ENCODE results near the gene ANO10.
"Not testable (repeated sequence)": the region's sequence is repeated elsewhere in the genome, so short reads cannot be mapped to it uniquely, and the experiment has no call there.

ANO10 gene

DNA sequence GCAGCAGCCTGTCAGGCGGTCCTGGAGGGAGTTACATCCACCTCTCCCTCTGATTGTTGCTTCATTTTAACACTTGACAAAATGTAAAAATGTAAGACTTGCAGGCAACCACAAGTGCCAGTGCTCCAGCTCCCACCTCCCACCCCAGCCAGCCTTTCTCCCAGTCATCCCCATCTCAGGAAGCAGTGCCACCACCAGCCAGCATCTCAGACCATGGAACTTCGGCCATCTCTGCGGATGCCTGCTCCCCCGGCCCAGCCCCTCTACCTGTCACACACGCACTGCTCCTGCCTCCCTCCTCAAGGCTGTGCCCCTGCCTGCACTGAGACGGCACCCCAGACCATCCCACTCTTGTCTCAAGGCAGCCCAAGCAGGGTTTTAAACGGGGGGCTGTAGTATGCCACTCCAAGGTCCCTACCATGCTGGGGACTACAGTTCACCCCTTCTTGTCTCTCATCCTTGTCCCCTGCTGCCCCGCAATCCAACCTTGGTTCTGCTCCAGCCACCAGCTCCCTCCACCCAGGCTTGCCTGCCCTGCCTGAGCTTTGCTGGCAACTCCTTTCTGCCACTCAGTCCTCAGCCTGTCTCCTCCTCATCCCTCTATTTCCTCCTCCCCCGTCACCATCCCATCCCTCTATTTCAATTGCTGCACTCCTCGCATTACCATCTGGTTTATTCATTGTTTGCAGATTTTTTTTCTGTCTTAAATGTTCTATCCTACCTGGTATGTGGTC lies 249.6 kb downstream of the ANO10 start:
- DNase-seq, result no peak

DNA sequence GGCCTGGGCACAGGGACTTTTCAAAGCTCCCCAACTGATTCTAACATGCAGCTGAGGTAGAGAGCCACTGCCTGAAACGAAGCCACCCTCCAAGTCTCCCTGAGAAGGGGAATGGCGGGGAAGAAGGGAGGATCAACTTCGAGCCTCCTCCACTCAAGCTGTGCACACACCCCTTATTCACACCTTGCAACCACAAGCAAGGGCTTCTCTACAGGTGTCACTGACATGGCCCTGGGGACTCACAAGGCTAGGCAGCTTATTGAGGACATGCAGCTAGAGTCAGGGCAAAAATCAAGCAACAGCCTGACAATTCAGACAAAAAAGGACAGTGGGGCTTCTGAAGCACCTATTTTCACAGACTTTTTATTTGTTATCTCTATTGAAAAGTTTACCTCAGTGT lies 250.3 kb downstream of the ANO10 start:
- DNase-seq, result no peak

DNA sequence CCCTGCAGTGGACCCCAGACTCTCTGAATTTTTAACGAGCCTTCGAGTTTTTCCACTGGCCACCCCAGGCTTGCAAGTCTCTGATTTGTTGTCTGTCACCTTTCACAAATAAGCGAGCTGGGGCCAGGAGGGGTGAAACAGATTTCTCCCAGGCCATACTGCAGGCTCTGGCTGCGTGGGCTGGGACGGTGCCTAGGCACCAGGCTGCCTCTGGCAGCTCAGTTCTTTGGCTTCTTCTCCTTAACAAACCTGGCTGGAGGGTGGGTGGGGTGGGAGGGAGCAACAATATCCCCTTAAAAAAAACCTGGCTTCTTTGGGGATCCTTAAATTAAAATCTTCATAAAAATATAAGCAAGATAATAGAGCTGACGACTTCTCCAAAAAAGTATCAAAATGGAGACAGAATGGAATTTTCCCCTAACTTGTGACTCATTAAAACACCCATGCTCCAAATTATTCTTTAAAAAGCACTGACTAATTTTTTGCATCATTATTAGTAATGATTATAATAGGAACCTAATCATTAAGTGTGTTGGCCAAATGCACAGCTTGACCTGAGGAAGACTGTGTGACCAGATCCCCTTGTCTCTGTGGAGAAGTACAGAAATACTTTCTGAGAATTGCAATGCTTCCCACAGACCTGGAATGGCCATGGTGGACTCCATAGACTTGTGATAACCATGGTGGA lies 251.4 kb downstream of the ANO10 start:
- DNase-seq, result no peak

DNA sequence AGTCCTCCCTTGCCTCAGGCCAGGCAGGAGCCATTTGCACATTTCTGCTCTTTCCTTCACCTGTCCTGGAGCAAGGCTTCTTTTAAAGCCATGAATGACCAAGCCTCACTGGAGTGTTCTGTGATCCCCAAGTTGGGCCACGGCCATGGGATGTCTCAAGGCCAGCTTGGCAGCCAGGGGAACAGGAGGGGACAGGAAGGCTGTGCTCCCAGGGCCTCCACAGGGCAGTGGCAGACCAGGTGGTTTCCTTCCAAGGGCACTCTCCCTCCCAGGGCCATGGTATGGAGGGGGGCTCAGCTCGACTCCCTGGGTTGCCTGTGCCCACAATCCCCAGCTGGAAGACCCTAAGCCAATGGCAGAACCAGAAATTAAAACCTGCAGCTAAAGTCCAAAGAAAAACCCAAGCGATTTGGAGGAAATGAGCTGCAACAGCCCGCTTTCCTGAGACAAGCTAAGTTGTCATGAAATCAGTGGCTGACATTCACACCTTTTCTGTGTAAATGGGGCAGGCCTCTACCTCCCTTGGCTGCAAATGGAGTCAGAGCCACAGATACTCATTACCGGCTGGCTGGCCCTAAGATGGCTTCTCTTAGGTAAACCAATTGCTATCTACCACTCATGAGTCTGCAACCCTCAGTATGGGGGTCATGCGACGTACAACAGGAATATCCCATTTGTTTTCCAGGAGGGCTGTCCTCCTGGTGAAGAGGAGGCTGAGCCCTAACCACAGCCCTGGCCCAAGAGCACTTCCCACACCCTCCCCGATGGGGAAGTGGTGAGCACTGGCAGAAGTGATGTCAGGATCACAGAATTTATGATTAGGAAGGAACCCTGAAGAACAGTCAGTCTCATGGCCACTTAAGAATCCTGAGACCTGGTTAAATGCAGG lies 252.2 kb downstream of the ANO10 start:
- DNase-seq, result no peak

DNA sequence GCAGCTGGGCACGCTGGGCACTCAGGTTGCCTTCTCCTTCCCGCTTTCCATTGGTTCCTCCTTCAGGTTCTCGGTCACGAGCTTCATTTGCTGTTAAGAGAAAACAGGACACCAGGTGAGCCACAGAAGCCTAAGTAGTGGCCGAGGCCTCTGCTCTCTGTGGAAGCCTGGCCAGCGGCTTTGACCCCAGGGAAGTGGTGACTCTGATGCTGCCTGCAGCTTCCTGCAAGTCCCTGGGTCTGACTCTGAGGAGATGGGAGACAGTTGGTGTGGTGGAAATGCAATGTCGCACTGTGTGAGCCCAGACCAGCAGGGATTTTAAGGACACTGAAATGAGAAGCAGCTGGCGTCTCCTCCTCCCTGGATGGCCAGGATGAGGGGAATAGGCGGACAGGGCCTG lies 254.9 kb downstream of the ANO10 start:
- no peak for DNase-seq

DNA sequence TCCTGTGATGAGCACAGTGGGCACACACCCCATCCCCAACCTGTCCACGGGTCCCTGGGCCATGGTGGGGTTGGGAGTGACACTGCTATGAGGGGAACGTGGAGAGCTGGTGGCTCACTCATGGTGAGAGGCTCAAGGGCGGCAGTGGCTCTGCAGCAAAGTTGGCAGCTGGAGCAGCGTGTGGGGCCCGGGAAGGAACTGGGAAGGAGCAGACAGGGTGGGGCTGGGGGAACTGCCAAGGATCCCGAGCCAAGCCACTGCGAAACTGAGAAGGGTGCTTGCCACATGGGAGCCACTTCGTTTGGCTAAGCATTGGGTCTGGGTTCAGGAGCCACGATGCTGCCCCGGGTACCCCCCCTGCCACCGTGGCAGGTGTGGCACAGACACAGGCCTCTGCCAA lies 255.3 kb downstream of the ANO10 start:
- no peak for DNase-seq

DNA sequence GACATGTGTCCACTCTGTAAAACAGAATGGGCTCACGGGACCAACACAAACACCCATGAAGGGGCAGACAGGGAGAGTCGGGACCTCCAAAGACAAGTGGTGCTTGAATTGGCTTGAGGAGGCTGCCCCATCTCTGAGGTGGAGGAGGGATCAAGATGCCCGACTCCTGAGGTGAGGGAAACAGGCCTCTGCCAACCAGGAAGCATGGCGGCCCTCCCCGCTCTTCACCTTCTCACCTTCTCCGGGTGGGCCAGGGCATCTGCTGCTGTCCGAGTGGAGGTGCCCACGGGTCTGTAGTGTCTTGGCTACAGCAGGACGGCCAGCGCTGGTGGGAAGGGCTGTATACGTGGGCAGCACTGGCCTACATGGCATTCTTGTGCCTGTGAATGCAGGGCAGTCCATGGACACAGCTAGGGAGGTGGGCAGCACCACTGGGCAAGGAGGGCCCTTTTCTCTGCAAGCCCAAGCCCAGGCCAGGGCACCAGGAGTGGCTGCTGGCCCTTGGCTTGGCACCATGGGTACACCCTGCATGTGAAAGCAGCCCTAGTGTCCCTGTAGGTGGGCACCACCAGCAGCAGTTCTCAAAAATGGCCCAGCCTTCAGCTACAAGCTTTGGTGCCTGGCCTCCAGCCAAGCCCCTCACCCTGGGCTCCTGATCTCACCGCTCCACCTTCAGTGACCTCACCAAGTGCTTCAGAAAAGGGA lies 256.1 kb downstream of the ANO10 start:
- no peak for DNase-seq

DNA sequence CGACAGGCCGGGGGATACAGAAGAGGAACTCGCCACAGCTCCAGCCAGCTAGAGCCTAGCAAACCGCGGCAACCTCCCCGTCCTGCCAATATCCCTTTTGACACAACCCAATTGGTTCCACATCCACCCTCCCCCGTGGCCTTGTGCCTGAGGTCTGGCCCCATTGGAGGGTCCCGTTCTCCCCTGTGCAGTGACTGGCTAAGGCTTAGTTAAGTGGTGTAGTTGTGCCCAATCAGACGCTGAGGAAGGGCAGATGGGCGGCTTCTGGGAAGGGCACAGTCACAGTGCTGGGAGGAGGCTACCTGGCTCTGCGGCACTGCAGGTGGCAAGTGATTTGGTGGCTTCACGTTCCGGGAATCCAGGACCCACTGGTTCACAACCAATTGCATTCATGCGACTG lies 256.9 kb downstream of the ANO10 start:
- DNase-seq, result no peak

DNA sequence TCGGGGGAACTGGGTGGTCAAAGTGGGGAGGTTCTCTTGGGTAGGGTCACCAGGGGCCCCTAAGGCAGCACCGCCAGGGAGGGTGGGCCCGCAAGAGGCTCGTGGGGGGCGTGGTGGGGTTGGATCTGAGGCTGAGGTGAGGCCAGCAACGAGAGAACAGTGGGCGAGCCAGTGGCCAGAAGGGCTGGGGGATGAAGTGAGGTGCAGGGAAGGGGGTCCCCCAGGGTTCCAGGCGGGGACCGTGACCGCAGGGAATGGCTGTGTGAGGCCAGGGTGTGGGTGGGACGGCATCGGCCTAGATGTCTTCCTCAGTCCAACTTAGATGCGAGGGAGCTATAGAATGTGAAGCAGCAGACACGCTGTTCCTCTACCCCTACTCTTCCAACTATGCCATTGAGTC lies 257.3 kb downstream of the ANO10 start:
- no peak for DNase-seq

DNA sequence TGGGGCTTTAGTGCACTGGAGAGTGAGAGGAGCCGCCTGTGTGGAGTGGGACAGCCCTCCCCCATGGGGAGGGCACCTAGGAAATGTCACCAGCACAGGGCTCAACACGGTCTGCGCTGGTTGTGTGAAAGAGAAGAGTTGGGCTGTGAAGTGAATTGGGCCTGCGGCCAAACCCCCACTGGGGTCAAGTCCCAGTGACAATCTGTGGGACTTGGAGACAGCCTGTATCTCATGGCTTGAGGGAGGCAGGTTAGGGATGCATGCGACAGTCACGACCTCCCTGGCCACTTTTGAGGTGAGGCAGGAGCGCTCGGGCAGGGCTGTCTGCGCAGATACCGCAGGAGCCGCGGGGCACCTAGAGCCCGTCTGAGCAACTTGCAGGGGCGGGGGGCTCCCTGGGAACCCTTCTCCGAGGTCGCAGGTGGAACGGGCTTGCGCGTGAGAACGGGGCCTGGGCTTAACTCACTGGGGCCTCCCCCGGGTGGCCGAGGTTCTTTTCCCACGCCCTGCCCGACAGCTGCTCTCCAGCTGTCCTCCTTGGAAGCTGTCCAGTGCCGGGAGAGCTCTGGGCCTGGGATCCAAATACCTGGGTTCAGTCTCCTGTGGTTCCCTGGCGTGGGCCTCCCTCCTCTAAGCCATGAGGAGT lies 258.1 kb downstream of the ANO10 start:
- peak; percentile 21 for DNase-seq

DNA sequence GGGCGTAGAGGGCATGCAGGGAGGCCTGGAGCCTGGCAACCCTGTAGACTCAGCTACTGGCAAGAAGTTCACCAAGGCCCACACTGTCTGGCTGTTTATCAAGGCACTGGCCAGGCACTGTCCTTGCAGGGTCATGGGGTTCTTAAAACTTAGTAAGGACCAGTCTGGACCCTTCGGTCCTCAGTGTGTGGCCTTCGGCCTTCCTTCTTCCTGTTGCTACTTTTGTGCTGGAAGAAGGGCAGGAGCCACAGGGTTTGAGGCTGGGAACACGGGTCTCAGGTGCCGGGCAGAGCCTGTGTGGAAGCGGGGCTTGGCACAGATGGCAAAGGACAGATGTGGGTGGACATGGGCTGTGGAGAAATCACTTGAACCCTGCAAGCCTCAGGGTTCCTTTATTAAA lies 258.9 kb downstream of the ANO10 start:
- no peak for DNase-seq

DNA sequence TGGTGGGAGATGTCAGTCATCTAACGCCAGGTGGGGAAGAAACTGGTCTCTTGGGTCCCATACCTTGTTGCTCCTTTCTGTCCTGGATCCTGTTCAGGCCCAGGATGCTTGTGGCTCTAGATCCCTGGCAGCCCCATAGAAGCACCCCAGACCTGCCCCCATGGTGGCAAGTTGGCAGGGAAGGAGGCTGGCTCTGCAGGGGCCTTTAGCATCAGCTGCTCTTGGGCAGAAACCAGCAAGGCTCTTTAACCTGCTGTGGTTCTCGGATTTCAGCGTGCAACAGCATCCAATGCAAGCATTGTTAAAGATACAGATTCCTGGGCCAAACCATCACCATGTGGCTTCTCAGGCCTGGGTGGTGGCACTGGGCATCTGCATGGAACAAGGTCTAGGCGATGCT lies 259.6 kb downstream of the ANO10 start:
- no peak for DNase-seq

DNA sequence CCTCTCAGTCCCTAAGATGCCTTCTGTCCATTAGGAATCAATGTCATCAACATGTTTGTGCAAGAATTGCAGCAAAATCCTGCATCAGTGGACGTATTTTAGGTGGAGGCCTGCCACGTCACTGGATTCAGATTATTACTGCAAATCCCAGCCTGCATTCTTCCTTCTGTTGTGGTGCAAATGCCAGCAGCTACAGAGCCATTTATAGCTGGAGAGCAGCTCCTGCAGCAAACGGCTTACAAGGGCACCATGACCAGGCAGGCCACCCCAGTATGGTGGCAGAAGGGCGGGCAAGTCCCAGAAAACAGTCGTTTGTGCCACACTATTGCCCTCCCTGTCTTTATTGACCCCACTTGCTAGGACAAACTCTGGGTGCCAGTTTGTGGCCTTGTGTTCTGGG lies 260.7 kb downstream of the ANO10 start:
- no peak for DNase-seq

DNA sequence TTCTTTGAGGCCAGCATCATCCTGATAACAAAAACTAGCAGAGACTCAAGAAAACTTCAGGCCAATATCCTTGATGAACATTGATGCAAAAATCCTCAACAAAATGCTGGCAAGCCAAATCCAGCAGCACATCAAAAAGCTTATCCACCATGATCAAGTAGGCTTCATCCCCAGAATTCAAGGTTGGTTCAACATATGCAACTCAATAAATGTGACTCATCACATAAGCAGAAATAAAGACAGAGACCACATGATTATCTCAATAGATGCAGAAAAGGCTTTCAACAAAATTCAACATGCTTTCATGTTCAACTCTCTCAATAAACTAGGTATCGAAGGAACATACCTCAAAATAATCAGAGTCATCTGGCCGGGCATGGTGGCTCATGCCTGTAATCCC lies 265.8 kb downstream of the ANO10 start:
- not testable (repeated sequence) for DNase-seq

DNA sequence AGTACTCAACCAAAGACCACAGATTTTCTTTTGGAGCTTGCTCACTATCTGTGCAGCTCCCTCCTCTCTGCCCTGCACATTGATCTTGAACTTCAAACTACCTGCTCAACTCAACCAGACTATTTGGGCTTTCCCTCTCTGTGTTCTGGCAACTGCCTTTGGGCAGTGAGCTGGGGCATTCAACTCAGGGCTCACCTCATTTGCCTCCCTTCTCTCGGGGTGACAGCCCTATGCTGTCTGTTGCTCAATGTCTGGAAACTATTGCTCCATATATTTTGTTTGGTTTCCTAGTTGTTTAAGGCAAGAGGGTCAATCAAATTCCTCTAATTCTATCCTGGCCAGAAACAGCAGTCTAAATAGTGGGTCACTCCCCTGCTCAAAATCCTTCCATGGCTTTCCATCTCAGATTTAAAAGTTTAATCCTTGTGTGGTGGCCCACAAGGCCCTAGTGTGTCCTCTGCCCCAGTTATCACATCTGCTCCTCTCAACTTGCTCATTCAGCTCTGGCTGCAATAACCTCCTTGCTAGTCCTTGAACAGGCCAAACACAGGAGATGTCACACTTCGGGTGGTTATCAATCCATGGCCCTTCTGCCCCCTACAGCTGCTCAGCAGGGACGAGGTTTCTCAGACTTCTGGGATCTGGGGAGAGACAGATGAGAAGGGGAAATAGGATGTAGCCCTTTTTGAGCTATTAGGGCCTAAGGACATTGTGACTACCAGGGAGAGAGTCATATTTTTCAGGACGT lies 267.7 kb downstream of the ANO10 start:
- DNase-seq, result no peak

DNA sequence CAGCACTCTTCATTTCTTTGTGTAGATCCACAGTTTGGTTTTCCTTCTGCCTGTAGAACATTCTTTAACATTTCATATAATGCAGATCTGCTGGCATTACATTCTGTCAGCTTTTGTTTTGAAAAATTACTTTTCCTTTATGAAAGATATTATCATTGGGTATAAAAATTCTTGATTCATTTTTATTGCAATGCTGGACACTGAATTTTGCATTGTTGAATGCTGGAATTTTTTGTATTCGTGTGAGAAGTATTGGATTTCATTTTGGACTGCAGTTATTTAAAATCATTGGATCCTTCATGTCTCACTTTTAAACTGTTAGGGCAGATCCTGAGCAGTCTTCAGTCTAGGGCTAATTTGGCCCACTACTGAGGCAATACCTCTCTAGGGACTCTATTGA lies 268.4 kb downstream of the ANO10 start:
- no peak for DNase-seq

DNA sequence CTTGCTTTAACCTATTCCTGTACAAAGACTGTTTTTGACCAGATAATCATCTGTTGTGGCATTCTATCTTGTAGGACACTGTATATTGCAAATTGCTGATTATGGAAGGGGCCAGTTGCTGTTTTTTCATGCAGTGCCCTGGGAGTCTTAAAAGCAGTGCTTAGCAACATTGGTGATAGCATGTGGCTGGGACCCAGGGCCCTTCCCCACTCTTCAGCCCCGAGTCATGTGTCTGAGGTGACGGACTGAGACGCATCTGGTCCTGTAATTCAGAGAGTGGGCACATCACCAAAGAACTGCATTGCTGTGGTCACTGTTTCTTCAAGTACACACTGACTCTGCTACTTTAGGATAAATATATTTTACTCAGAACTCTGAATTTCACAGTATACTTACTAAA lies 272.1 kb downstream of the ANO10 start:
- DNase-seq, result no peak

DNA sequence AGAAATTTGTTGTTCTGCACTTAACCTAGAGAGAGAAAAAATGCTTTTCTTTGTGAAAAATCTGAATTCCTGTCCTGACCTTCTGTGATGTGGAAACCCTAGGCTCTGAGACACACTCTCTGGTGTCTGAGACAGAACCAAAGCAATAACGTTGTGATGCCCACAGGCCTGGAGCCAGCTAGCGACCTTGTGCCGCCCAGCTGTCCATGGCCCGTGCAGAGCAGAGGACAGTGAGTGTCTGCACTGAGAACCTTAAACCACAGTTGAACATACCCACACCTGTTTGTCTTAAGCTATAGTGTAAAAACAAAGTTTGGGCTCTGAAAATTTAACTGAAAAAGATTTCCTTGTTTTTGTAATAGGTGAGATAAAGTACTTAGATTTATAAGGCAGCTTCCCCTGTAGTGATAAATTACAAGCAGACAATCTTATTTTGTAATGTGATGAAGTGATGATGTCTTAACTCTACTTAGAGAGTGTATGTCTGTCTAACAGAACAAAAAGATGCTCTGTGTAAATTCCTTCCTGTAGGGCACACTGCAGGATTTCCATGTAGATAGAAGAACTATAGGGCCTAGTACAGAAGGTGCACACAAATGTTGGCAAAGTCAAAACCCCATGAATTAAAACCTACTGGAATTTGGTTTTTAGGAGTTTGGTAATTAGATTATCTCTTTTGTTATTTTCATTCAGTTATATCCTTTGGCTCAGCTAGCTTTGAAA lies 272.8 kb downstream of the ANO10 start:
- no peak for DNase-seq

DNA sequence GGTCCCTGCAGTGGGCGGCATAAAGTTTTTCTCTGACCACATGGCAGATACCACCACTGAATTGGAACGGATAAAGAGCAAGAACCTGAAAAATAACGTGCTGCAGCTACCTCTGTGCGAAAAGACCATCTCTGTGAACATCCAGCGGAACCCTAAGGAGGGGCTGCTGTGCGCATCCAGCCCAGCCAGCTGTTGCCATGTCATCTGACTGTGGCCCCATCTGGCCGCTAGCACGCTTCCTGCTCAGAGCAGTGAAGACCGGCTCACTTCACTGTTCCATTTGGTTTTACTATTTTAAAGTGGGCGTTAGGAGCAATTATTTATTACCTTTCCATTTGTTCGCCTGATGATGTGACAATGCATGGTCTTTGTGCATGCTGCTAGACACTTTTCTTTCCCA lies 273.5 kb downstream of the ANO10 start:
- DNase-seq, result no peak

DNA sequence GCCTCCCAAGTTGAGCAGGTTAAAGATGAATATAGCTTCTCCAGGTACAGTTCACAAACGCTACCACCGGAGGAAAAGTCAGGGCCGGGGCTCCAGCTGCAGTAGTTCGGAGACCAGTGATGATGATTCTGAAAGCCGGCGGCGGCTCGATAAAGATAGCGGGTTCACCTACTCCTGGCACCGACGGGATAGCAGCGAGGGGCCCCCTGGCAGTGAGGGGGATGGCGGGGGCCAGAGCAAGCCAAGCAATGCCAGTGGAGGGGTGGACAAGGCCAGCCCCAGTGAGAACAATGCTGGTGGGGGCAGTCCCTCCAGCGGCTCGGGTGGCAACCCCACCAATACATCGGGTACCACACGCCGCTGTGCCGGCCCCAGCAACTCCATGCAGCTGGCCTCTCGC lies 274.0 kb downstream of the ANO10 start:
- DNase-seq, result no peak

Measured in right kidney (tissue), 1 donor.